ENCODE results near the gene ZNF678.
"Not testable (repeated sequence)": the region's sequence is repeated elsewhere in the genome, so short reads cannot be mapped to it uniquely, and the experiment has no call there.

- TF ChIP-seq POLR2A, CTCF (IDR thresholded peaks at IDR 0.05): not testable (repeated sequence)
These were observed 25.4 kb downstream of the ZNF678 start for GRCh38 chr1:227588769-227589168.

Data from heart left ventricle (tissue), 13 donors.